ENCODE results near the gene NPNT.

Gene NPNT

GRCh38 chr4:105992641-105993305 is 97.5 kb downstream of the NPNT start:
- H3K27ac ChIP-seq: no peak overlapping the region
- H3K4me1 ChIP-seq: no peaks in the 10 kb centered on the region
- H3K36me3 ChIP-seq (ENCODE audit: control insufficient read depth, insufficient read depth, low read length): no peaks in the 10 kb centered on the region

DNA sequence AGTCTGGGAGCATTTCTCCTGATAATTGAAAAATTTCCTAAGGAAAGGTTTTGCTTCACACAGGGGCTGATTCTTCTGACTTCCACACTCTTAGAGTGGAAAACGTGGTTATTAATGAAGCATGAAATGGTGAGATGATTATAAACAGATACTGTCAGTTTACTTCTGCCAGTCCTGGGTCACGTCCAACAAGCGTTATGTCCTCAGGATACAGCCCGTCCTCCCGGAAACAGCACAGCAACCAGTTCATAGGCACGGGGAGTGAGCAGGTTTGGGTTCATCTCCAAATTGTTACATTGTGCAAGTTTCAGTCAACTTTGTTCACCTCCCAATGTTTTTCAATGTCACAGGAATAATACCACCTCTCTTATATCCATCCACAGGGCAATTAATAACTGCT is 98.8 kb downstream of the NPNT start:
- Histone ChIP-seq H3K79me2 (no peaks in the 10 kb centered on the region), H2AFZ (no peak overlapping the region)

More at GRCh38 chr4:105992641-105993305, 97.5 kb downstream of the NPNT start:
- Histone ChIP-seq H3K4me2 (ENCODE audit: low read length) (no peak overlapping the region), H2AFZ (no peak overlapping the region), H3K4me3 (ENCODE audit: low read depth, low read length) (no peak overlapping the region), H3K9me3 (ENCODE audit: control insufficient read depth, low read length) (no peaks in the 10 kb centered on the region), H3K9ac (no peak overlapping the region), H3K79me2 (no peaks in the 10 kb centered on the region), H3K27me3 (ENCODE audit: control insufficient read depth, insufficient read depth, low read length) (no peaks in the 10 kb centered on the region)
- TF ChIP-seq CTCF (IDR thresholded peaks at IDR 0.05): no peak

DNA sequence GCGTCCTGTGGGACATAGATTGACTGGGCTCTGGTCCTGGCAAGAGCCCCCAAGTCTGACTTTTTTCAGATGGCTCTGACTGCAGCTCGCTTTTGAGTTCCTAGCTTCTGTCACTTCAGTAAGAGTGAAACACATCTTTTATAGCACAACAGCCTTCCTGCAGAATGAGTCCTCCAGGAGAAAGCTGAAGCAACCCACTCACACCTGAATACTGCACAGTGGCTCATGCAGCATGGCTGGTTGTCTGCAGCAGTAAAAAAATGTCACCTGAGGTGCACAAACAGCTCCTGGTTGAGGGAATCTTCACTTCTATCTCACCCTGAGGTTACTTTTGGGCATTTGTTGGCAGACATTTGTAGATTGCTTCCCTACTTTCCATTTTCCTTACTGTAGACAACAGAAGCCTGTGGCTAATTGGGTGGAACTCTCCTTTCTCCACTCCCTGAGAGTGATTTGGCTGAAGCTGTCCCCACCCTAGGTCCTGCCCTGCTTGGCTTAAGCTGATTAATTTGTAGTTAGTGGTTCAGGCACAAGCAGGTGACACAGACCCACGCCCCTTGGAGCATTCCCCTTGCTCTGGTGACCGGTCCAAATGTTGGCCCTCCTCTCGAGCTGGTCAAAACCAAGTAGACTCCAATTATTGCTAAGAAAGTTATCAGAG is 99.7 kb downstream of the NPNT start:
- no peak overlapping the region for H3K9ac ChIP-seq
- H3K27me3 ChIP-seq (ENCODE audit: control insufficient read depth, insufficient read depth, low read length): no peaks in the 10 kb centered on the region
- H3K9me3 ChIP-seq (ENCODE audit: control insufficient read depth, low read length): no peaks in the 10 kb centered on the region
- TF ChIP-seq CTCF (IDR thresholded peaks at IDR 0.05): no peak
- H3K27ac ChIP-seq: no peak overlapping the region
- no peak overlapping the region for H3K4me3 ChIP-seq (ENCODE audit: low read depth, low read length)
- H2AFZ ChIP-seq: no peak overlapping the region
- no peak overlapping the region for H3K4me2 ChIP-seq (ENCODE audit: low read length)
- H3K36me3 ChIP-seq (ENCODE audit: control insufficient read depth, insufficient read depth, low read length): no peaks in the 10 kb centered on the region
- no peaks in the 10 kb centered on the region for H3K79me2 ChIP-seq
- no peaks in the 10 kb centered on the region for H3K4me1 ChIP-seq

More for the DNA sequence above, 98.8 kb downstream of the NPNT start:
- Histone ChIP-seq H3K27me3 (ENCODE audit: control insufficient read depth, insufficient read depth, low read length) (no peaks in the 10 kb centered on the region), H3K27ac (no peak overlapping the region), H3K36me3 (ENCODE audit: control insufficient read depth, insufficient read depth, low read length) (no peaks in the 10 kb centered on the region), H3K9me3 (ENCODE audit: control insufficient read depth, low read length) (no peaks in the 10 kb centered on the region), H3K4me3 (ENCODE audit: low read depth, low read length) (no peak overlapping the region), H3K9ac (no peak overlapping the region), H3K4me1 (no peaks in the 10 kb centered on the region), H3K4me2 (ENCODE audit: low read length) (peak overlapping the region; percentile 28)
- no peak for TF ChIP-seq CTCF (IDR thresholded peaks at IDR 0.05)

DNA sequence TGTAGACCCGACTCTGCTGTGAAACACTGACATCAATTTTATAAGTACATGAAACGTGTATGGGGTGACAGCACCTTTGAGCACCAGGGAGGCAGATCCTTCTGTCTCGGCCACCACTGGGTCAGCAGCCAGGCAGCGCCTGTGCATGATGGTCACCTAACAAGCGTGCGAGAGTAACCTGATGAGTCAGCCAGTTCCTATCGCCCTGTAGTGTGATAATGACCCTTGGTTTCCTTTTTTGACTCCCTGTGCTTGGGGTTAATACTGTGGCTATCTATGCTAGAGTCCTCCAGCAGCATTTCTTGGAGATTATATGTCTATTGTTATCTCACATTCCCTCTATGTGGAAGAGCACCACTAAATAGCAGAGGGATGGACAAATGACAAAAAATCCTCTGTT is 101.6 kb downstream of the NPNT start:
- no peak overlapping the region for H3K4me3 ChIP-seq (ENCODE audit: low read depth, low read length)
- H3K27ac ChIP-seq: no peak overlapping the region
- no peak overlapping the region for H2AFZ ChIP-seq
- no peaks in the 10 kb centered on the region for H3K27me3 ChIP-seq (ENCODE audit: control insufficient read depth, insufficient read depth, low read length)
- H3K4me2 ChIP-seq (ENCODE audit: low read length): no peak overlapping the region
- H3K9me3 ChIP-seq (ENCODE audit: control insufficient read depth, low read length): no peaks in the 10 kb centered on the region
- no peaks in the 10 kb centered on the region for H3K79me2 ChIP-seq
- H3K36me3 ChIP-seq (ENCODE audit: control insufficient read depth, insufficient read depth, low read length): no peaks in the 10 kb centered on the region
- H3K9ac ChIP-seq: no peak overlapping the region
- no peaks in the 10 kb centered on the region for H3K4me1 ChIP-seq
- no peak for TF ChIP-seq CTCF (IDR thresholded peaks at IDR 0.05)
